Measurements from ENCODE around the gene FNDC10.
"Not testable (repeated sequence)": the region's sequence is repeated elsewhere in the genome, so short reads cannot be mapped to it uniquely, and the experiment has no call there.

The FNDC10 gene

GRCh38 chr1:1558591-1558990 lies 41.3 kb downstream of the FNDC10 start:
- TF ChIP-seq CTCF (IDR thresholded peaks at IDR 0.05; ENCODE audit: extremely low read depth, missing control alignments): no peak
- DNase-seq (ENCODE audit: low spot score): no peak

- DNase-seq (ENCODE audit: low spot score): not testable (repeated sequence)
These were observed 42.2 kb downstream of the FNDC10 start for GRCh38 chr1:1557688-1558087.

- DNase-seq (ENCODE audit: low spot score): not testable (repeated sequence)
These were observed 43.0 kb downstream of the FNDC10 start for GRCh38 chr1:1556961-1557360.

- TF ChIP-seq CTCF (IDR thresholded peaks at IDR 0.05; ENCODE audit: extremely low read depth, missing control alignments): no peak
- DNase-seq (ENCODE audit: low spot score): no peak
These were observed 43.4 kb downstream of the FNDC10 start for GRCh38 chr1:1556505-1556904.

- DNase-seq (ENCODE audit: low spot score): no peak
These were observed 44.7 kb downstream of the FNDC10 start for GRCh38 chr1:1554926-1555915.

GRCh38 chr1:1554550-1554925 lies 45.4 kb downstream of the FNDC10 start:
- no peak for TF ChIP-seq CTCF (IDR thresholded peaks at IDR 0.05; ENCODE audit: extremely low read depth, missing control alignments)
- no peak for DNase-seq (ENCODE audit: low spot score)

More at GRCh38 chr1:1554926-1555915, 44.7 kb downstream of the FNDC10 start:
- no peak for TF ChIP-seq CTCF (IDR thresholded peaks at IDR 0.05; ENCODE audit: extremely low read depth, missing control alignments)

GRCh38 chr1:1553821-1554494 lies 46.0 kb downstream of the FNDC10 start:
- no peak for DNase-seq (ENCODE audit: low spot score)
- TF ChIP-seq CTCF (IDR thresholded peaks at IDR 0.05; ENCODE audit: extremely low read depth, missing control alignments): no peak

- TF ChIP-seq CTCF (IDR thresholded peaks at IDR 0.05; ENCODE audit: extremely low read depth, missing control alignments): no peak
- no peak for DNase-seq (ENCODE audit: low spot score)
These were observed 47.7 kb downstream of the FNDC10 start for GRCh38 chr1:1552263-1552639.

All from GM20000 (cell line).